Testis (tissue), 3 donors: ENCODE data around the gene TBC1D19. TPM values are rescaled to one million over a fixed set of nuclear protein-coding genes. Genes with fewer than 3 reads are reported as not detected.
"Not testable (repeated sequence)": the region's sequence is repeated elsewhere in the genome, so short reads cannot be mapped to it uniquely, and the experiment has no call there.

ENCODE experiments used
- DNase-seq: peaks from one replicate; pipeline ENCODE4 v3.0.0-alpha.2; 2019
- H3K27ac ChIP-seq, 2 donors: fragments of 200-600 bp; sonication (generic); one replicate each; pipeline ENCODE4 v1.5.1; 2019
- H3K27me3 ChIP-seq: fragments of 200-600 bp; sonication (generic); one replicate; pipeline ENCODE4 v1.5.1; 2019
- H3K36me3 ChIP-seq: fragments of 200-600 bp; sonication (generic); one replicate; pipeline ENCODE4 v1.5.1; 2017; ENCODE audit warnings: low read depth; ENCODE audit errors: missing control alignments
- H3K4me1 ChIP-seq: fragments of 200-600 bp; sonication (generic); one replicate; pipeline ENCODE4 v1.5.1; 2019
- H3K4me3 ChIP-seq, 2 donors: fragments of 200-600 bp; sonication (generic); one replicate each; pipeline ENCODE4 v1.5.1; 2017 to 2019
- H3K9me3 ChIP-seq: fragments of 200-600 bp; sonication (generic); one replicate; pipeline ENCODE4 v1.5.1; 2017
- CTCF ChIP-seq, 3 experiments: fragments of 450-650 bp in 2 of 3; fragments of 200-600 bp in 1 of 3; sonication (generic) in 1 of 3; IDR thresholded peaks; one replicate each; pipeline ENCODE4 v1.5.1; 2016 to 2019; ENCODE audit warnings: antibody characterized with exemption in 3 of 3, mild to moderate bottlenecking in 2 of 3, moderate library complexity in 1 of 3
- POLR2A ChIP-seq: fragments of 450-650 bp; IDR thresholded peaks from one replicate; pipeline ENCODE4 v1.6.1; 2017; ENCODE audit warnings: antibody characterized with exemption, mild to moderate bottlenecking, moderate library complexity
- WGBS, 2 donors: methylation state at CpG; one replicate each; pipeline ENCODE4 v1.1.5; 2018; 5-methylcytosine and 5-hydroxymethylcytosine counted together
- intact Hi-C: fragments of 100-400 bp; cut with DNase I; formaldehyde crosslinking; loops from one replicate; pipeline ENCODE4 v1.15.1; 2023; ENCODE audit warnings: low total_unique reads
- polyA plus RNA-seq: library from polyadenylated mRNA; stranded (reverse); fragments of 350-450 nt; fragmentation: Illumina TruSeq; extraction: RNeasy Lipid Tissue Mini Kit (QIAGEN cat#74804); gene quantifications from one replicate; pipeline ENCODE4 v1.2.3, GENCODE V29; 2014; ENCODE audit warnings: low read depth, low replicate concordance; ENCODE audit not compliant: insufficient read depth
- total RNA-seq, 2 donors: library from RNA; depleted of rRNA; stranded (reverse); fragments of >200 nt; gene quantifications; one replicate each; pipeline ENCODE4 v1.2.3, GENCODE V29; 2016

TBC1D19 gene
- total and polyA plus RNA-seq, 3 donors from 2014 or later: 5.7 to 20.2 (median 13.9) TPM

DNA sequence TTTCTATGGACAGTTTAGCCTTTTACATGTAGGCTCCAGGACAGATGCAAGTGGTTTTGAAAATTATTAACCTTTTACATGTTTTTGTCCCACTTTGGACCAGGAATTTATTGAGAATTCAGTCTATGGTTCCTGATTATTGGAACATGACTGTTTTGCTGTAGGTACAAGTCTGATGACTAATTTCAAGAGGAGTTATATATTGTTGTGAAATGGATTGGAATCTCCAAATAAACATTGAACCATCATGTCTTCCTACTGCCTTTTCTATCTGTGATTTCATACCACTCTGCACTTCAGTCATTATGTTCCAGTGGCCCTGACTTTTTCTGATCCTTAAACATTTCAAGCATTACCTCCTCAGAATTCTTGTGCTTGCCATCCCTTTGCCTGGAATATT lies 35.9 kb downstream of the TBC1D19 start:
- DNase-seq: no peak
- intact Hi-C loops: no loop called here
- Histone ChIP-seq H3K27ac (no peak overlapping the region), H3K27me3 (no peaks in the 10 kb centered on the region), H3K36me3 (no peaks in the 10 kb centered on the region), H3K9me3 (no peaks in the 10 kb centered on the region), H3K4me1 (no peaks in the 10 kb centered on the region), H3K4me3 (no peak overlapping the region)
- TF ChIP-seq POLR2A (no peak), CTCF (IDR thresholded peaks at IDR 0.05) (no peak)

GRCh38 chr4:26621366-26621765 lies 37.5 kb downstream of the TBC1D19 start:
- 94 to 95% methylated on average over 3 of the region's 3 CpGs for WGBS, 2 donors
- no peak for TF ChIP-seq CTCF (IDR thresholded peaks at IDR 0.05)
- TF ChIP-seq POLR2A: no peak
- DNase-seq: no peak
- H3K9me3 ChIP-seq: no peaks in the 10 kb centered on the region
- H3K4me1 ChIP-seq: no peaks in the 10 kb centered on the region
- intact Hi-C loops: no loop called here
- H3K36me3 ChIP-seq: no peaks in the 10 kb centered on the region
- H3K27me3 ChIP-seq: no peaks in the 10 kb centered on the region
- H3K4me3 ChIP-seq: no peak overlapping the region
- H3K27ac ChIP-seq: no peak overlapping the region

GRCh38 chr4:26622913-26623312 lies 39.0 kb downstream of the TBC1D19 start:
- Histone ChIP-seq H3K9me3 (no peaks in the 10 kb centered on the region), H3K27me3 (no peaks in the 10 kb centered on the region), H3K36me3 (no peaks in the 10 kb centered on the region), H3K4me1 (no peaks in the 10 kb centered on the region), H3K4me3 (no peak overlapping the region), H3K27ac (no peak overlapping the region)
- TF ChIP-seq POLR2A (no peak), CTCF (IDR thresholded peaks at IDR 0.05) (no peak)
- intact Hi-C loops: no loop called here
- DNase-seq: no peak
- 54 to 74% methylated on average over 2 of the region's 2 CpGs for WGBS, 2 donors

DNA sequence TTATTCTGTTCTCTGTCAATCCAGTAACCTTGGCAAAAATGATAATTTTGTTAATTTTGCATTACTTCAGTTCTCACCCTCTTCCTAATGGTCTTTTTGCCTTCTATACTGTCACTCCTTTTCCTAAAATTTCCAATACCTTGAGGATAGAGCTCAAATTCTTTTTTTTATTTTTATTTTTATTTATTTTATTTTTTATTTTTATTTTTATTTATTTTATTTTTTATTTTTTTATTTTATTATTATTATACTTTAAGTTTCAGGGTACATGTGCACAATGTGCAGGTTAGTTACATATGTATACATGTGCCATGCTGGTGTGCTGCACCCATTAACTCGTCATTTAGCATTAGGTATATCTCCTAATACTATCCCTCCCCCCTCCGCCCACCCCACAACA lies 42.8 kb downstream of the TBC1D19 start:
- intact Hi-C loops, H3K4me1 ChIP-seq, DNase-seq, H3K4me3 ChIP-seq, H3K27me3 ChIP-seq, H3K27ac ChIP-seq, H3K9me3 ChIP-seq, H3K36me3 ChIP-seq: not testable (repeated sequence)
- 80 to 93% methylated on average over 1 to 2 of the region's 2 CpGs for WGBS, 2 donors

DNA sequence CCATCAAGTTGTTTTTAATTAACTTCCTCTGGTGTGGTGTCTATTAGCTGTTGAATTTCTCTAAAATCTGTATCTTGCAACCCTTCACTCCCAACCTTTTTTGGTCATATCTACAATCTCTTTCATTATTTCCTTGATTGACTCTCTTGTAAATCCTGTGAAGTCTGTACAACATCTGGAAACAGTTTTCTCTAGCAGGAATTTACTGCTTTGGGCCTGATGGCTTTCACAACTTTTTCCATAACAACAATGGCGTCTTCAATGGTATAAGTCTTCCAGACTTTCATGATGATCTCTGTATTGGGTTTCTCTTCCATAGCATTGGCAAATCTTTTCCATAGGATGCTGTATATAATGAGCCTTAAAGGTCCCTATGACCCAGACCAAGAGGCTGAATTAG lies 49.0 kb downstream of the TBC1D19 start:
- no peak for TF ChIP-seq CTCF (IDR thresholded peaks at IDR 0.05)
- Histone ChIP-seq H3K4me3 (no peak overlapping the region), H3K9me3 (no peaks in the 10 kb centered on the region), H3K27me3 (no peaks in the 10 kb centered on the region), H3K4me1 (no peaks in the 10 kb centered on the region), H3K27ac (no peak overlapping the region), H3K36me3 (no peaks in the 10 kb centered on the region)
- WGBS, 2 donors: 100% methylated on average over 1 of the region's 1 CpG
- intact Hi-C loops: no loop called here
- DNase-seq: no peak
